Mammary epithelial cell (primary cell): ENCODE measurements around the gene GRK4.

Source experiments
- CTCF ChIP-seq, 2 donors: IDR thresholded peaks in 1 of 2; conservative IDR thresholded peaks in 1 of 2; 2 replicates each; pipeline ENCODE4 v1.5.1; 2011 to 2012; ENCODE audit warnings: inconsistent platforms in 2 of 2, low read length in 2 of 2, mild to moderate bottlenecking in 2 of 2, control low read depth in 1 of 2, low read depth in 1 of 2; ENCODE audit not compliant: insufficient read depth in 1 of 2; ENCODE audit errors: extremely low read depth in 1 of 2
- EZH2 ChIP-seq: IDR thresholded peaks from 2 replicates; pipeline ENCODE4 v1.6.1; 2012; ENCODE audit warnings: low read length, inconsistent platforms, borderline replicate concordance

- no peak for TF ChIP-seq CTCF (conservative IDR thresholded peaks at IDR 0.05 in 1 of 2, IDR thresholded peaks at IDR 0.05 in 1 of 2; ENCODE audit: extremely low read depth in 1 of 2, insufficient read depth in 1 of 2, low read depth in 1 of 2, low read length in 2 of 2)
- no peak for TF ChIP-seq EZH2
Observed at GRCh38 chr4:3042226-3042625, 78.9 kb downstream of the GRK4 start.
